T-cell (primary cell): Measurements from ENCODE around the gene MEGF10. TPM values are rescaled to one million over a fixed set of nuclear protein-coding genes. Genes with fewer than 3 reads are reported as not detected.
"Not testable (repeated sequence)": the region's sequence is repeated elsewhere in the genome, so short reads cannot be mapped to it uniquely, and the experiment has no call there.

Experiments
- ATAC-seq, 4 experiments: fragments of 200-7000 bp in 3 of 4; fragments of 150-1000 bp in 1 of 4; cut with Tn5 transposase; replicated peaks in 1 of 4; 1 replicate in 3 of 4; 2 replicates in 1 of 4; pipeline ENCODE4 v1.10.0; 2021; ENCODE audit warnings: moderate library complexity in 3 of 4, mild to moderate bottlenecking in 2 of 4, moderate number of reproducible peaks in 1 of 4
- CTCF ChIA-PET, 2 donors: fragments of 300-600 bp; sonication (Branson Sonifier 250); formaldehyde crosslinking; loops; one replicate each; lab custom pipeline; 2022; ENCODE audit warnings: antibody characterized with exemption in 2 of 2; lab: Charles Lee
- POLR2A ChIA-PET, 2 donors: fragments of 300-600 bp; sonication (Branson Sonifier 250); formaldehyde crosslinking; loops; one replicate each; lab custom pipeline; 2022; ENCODE audit warnings: antibody characterized with exemption in 2 of 2; lab: Charles Lee
- DNase-seq, 35 experiments: peaks; one replicate each; pipeline versions ENCODE4 v3.0.0 to v3.0.0-alpha.2; 2013 to 2023
- H3K27ac ChIP-seq: one replicate; pipeline ENCODE4 v1.5.1; 2013; ENCODE audit warnings: low read length
- H3K27me3 ChIP-seq, 2 experiments: replicated peaks in 1 of 2; 1 replicate in 1 of 2; 2 replicates in 1 of 2; pipeline versions ENCODE4 v1.6.1 to v1.7.0; 2013; ENCODE audit warnings: low read length in 1 of 2, mixed read lengths in 1 of 2; ENCODE audit not compliant: control insufficient read depth in 2 of 2, insufficient read depth in 2 of 2; ENCODE audit errors: extremely low read depth in 1 of 2
- H3K36me3 ChIP-seq, 2 donors: 1 replicate in 1 of 2; 2 replicates in 1 of 2; pipeline versions ENCODE4 v1.6.1 to v1.7.0; 2013; ENCODE audit warnings: low read length in 1 of 2; ENCODE audit not compliant: control insufficient read depth in 2 of 2, insufficient read depth in 1 of 2; ENCODE audit errors: extremely low read depth in 1 of 2
- H3K4me1 ChIP-seq, 2 experiments: 1 replicate in 1 of 2; 2 replicates in 1 of 2; pipeline versions ENCODE4 v1.6.1 to v1.7.0; 2013; ENCODE audit warnings: low read length in 2 of 2, mixed read lengths in 1 of 2; ENCODE audit not compliant: insufficient read depth in 2 of 2, control insufficient read depth in 1 of 2; ENCODE audit errors: extremely low read depth in 1 of 2
- H3K4me3 ChIP-seq, 2 donors: 1 replicate in 1 of 2; 2 replicates in 1 of 2; pipeline versions ENCODE4 v1.5.1 to v1.7.0; 2013; ENCODE audit warnings: mild to moderate bottlenecking in 2 of 2, low read length in 1 of 2, moderate library complexity in 1 of 2; ENCODE audit not compliant: control insufficient read depth in 1 of 2; ENCODE audit errors: extremely low read depth in 1 of 2
- H3K9me3 ChIP-seq: 2 replicates; pipeline ENCODE4 v1.7.0; 2013
- H3K27ac Mint-ChIP-seq, 2 donors: one replicate each; pipeline ENCODE4 v1.8.0; 2020 to 2021; ENCODE audit warnings: mild to moderate bottlenecking in 2 of 2, mixed read lengths in 2 of 2
- H3K27me3 Mint-ChIP-seq, 2 donors: one replicate each; pipeline ENCODE4 v1.8.0; 2021 to 2022; ENCODE audit warnings: mixed read lengths in 2 of 2
- H3K36me3 Mint-ChIP-seq: one replicate; pipeline ENCODE4 v1.8.0; 2021; ENCODE audit warnings: mixed read lengths
- H3K4me1 Mint-ChIP-seq, 3 donors: one replicate each; pipeline ENCODE4 v1.8.0; 2020 to 2022; ENCODE audit warnings: mixed read lengths in 3 of 3, mild to moderate bottlenecking in 1 of 3
- H3K4me3 Mint-ChIP-seq, 3 donors: one replicate each; pipeline ENCODE4 v1.8.0; 2020 to 2022; ENCODE audit warnings: mild to moderate bottlenecking in 3 of 3, mixed read lengths in 3 of 3, moderate library complexity in 3 of 3
- H3K9me3 Mint-ChIP-seq, 3 donors: one replicate each; pipeline ENCODE4 v1.8.0; 2020 to 2022; ENCODE audit warnings: mixed read lengths in 3 of 3
- WGBS: methylation state at CpG from one replicate; pipeline ENCODE4 v1.1.5; 2013; ENCODE audit warnings: missing lambda C conversion rate; ENCODE audit not compliant: insufficient coverage; 5-methylcytosine and 5-hydroxymethylcytosine counted together
- total RNA-seq, 35 experiments: library from RNA in 6 of 35; stranded (reverse) in 6 of 35; fragments of 120-200 nt in 1 of 35; gene quantifications; one replicate each; pipeline versions ENCODE4 v1.2.1 to v1.2.4 and lab custom pipeline; 2013 to 2026

MEGF10 gene
- total RNA-seq, 5 donors from 2014 or later (not counting 1 experiment from before 2014, with no cell fraction given) = 0.06 to 0.89 (median 0.47) TPM; not detected in 2

DNA sequence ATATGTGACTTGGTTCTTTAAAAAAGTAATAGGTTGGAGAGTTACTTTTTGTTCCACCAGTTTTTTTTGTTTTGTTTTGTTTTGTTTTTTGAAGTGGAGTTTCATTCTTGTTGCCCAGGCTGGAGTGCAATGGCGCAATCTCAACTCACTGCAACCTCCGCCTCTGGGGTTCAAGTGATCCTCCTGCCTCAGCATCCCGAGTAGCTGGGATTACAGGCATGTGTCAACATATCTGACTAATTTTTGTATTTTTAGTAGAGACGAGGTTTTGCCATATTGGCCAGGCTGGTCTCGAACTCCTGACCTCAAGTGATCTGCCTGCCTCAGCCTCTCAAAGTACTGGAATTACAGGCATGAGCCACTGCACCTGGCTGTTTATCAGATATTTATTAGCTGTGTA is 6.3 kb downstream of the MEGF10 start:
- H3K4me3 Mint-ChIP-seq, H3K4me1 Mint-ChIP-seq: not testable (repeated sequence)

DNA sequence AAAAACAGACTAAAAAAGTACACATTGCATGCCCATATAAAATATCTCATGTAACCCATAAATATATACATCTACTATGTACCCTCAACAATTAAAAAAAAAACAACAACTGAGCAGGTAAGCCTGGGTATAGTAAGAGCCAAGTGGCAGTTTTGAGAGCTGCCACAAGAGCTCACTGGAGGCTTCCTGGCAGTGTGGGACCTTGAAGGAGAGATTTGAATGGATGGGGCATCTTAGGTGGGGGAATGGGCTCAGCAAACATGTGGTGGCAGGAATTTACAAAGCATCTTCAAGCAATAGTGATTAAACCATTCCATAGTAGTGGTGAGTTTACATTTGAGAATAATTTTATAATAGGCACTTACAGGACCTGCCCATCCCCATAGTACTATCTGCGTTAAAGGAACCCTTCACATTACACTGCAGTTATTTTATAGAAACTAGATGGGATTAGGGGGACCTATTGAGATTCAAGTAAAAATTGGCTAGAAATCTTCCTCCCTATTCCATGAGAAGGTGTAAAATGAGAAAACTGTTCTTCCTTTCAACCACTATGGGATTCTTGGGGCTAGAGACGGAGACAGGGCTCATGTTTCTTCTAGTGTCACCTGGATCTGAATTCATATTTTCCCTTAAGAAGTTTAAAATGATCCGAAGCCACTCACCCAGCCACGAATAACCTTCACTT is 6.9 kb downstream of the MEGF10 start:
- H3K27ac ChIP-seq = no peak overlapping the region
- ATAC-seq (no peak), DNase-seq (no peak)
- no peak overlapping the region for H3K4me3 Mint-ChIP-seq
- no peaks in the 10 kb centered on the region for H3K9me3 Mint-ChIP-seq
- no peaks in the 10 kb centered on the region for H3K36me3 ChIP-seq
- CTCF ChIA-PET = no interaction called here
- H3K36me3 Mint-ChIP-seq = no peaks in the 10 kb centered on the region
- H3K4me1 ChIP-seq = no peaks in the 10 kb centered on the region
- peaks cover 28 to 49% of the 10 kb centered on the region in 2 donors for H3K27me3 Mint-ChIP-seq
- WGBS = no CpG with 5 or more reads among the region's 4 CpGs
- no peak overlapping the region for H3K27ac Mint-ChIP-seq
- no peak overlapping the region for H3K4me3 ChIP-seq
- H3K27me3 ChIP-seq = peaks cover 2 to 7% of the 10 kb centered on the region in 2 experiments
- POLR2A ChIA-PET = no interaction called here
- H3K4me1 Mint-ChIP-seq = no peaks in the 10 kb centered on the region
- H3K9me3 ChIP-seq = no peaks in the 10 kb centered on the region

More for the DNA sequence above, 6.3 kb downstream of the MEGF10 start:
- H3K9me3 ChIP-seq, H3K27ac Mint-ChIP-seq, H3K4me3 ChIP-seq, H3K36me3 Mint-ChIP-seq, H3K27me3 ChIP-seq, DNase-seq, H3K27ac ChIP-seq, H3K9me3 Mint-ChIP-seq, H3K4me1 ChIP-seq, ATAC-seq, H3K36me3 ChIP-seq, POLR2A ChIA-PET, CTCF ChIA-PET: not testable (repeated sequence)
- WGBS = 75% methylated on average over 2 of the region's 5 CpGs
- H3K27me3 Mint-ChIP-seq = peaks cover 33 to 50% of the 10 kb centered on the region in 2 donors

- CTCF ChIA-PET = no interaction called here
These were observed 7.4 kb downstream of the MEGF10 start for GRCh38 chr5:127298036-127298429.

GRCh38 chr5:127298656-127299055 is 8.1 kb downstream of the MEGF10 start:
- ChIA-PET CTCF (interaction anchor here in 1 of 2 donors (0.5 kb wide), 1 partner anchor 194 kb away, joined by 3 read pairs; no protein-coding TSS in a partner anchor), POLR2A (interaction anchor here in 1 of 2 donors (0.6 kb wide), 1 partner anchor 213 kb away, joined by 4 read pairs; no protein-coding TSS in a partner anchor)
- no peak overlapping the region for H3K27ac ChIP-seq
- ATAC-seq (no peak), DNase-seq (no peak)
- no peaks in the 10 kb centered on the region for H3K4me1 Mint-ChIP-seq
- H3K9me3 ChIP-seq = no peaks in the 10 kb centered on the region
- no peak overlapping the region for H3K27ac Mint-ChIP-seq
- no peaks in the 10 kb centered on the region for H3K9me3 Mint-ChIP-seq
- no peak overlapping the region for H3K4me3 ChIP-seq
- no peaks in the 10 kb centered on the region for H3K4me1 ChIP-seq
- 80% methylated on average over 1 of the region's 5 CpGs for WGBS
- no peaks in the 10 kb centered on the region for H3K36me3 Mint-ChIP-seq
- H3K4me3 Mint-ChIP-seq = no peak overlapping the region
- H3K27me3 ChIP-seq = peaks cover 0 to 2% of the 10 kb centered on the region in 2 experiments
- H3K27me3 Mint-ChIP-seq = peaks cover 27 to 44% of the 10 kb centered on the region in 2 donors
- no peaks in the 10 kb centered on the region for H3K36me3 ChIP-seq

More at GRCh38 chr5:127298036-127298429, 7.4 kb downstream of the MEGF10 start:
- peaks cover 2 to 4% of the 10 kb centered on the region in 2 experiments for H3K27me3 ChIP-seq
- no peaks in the 10 kb centered on the region for H3K36me3 ChIP-seq
- WGBS = 65% methylated on average over 2 of the region's 4 CpGs
- Mint-ChIP-seq H3K27ac (no peak overlapping the region), H3K9me3 (no peaks in the 10 kb centered on the region), H3K36me3 (no peaks in the 10 kb centered on the region), H3K27me3 (peaks cover 30 to 50% of the 10 kb centered on the region in 2 donors), H3K4me3 (no peak overlapping the region), H3K4me1 (no peaks in the 10 kb centered on the region)
- no peaks in the 10 kb centered on the region for H3K9me3 ChIP-seq
- POLR2A ChIA-PET = no interaction called here
- DNase-seq (no peak), ATAC-seq (no peak)
- H3K27ac ChIP-seq = no peak overlapping the region
- H3K4me1 ChIP-seq = no peaks in the 10 kb centered on the region
- no peak overlapping the region for H3K4me3 ChIP-seq

DNA sequence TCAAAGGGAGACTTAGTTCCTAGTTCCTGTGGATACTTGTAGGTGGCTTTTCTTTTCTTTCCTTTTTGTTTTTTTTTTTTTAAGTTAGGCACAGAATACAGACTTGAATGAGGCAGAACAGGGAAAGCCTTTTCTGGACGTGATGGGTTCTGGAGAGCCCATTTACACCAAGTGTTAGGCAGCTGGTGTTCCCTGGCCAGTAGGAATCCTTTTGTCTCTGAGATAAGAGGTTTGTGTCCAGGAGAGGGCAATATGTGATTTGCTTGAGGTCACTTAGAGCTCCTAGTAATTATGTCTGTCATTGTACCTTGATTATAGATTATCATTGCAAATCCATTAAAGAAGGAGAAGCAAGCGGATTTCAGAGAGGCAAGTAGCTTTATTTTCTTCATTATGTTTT is 9.1 kb downstream of the MEGF10 start:
- Mint-ChIP-seq H3K27me3 (peaks cover 18 to 37% of the 10 kb centered on the region in 2 donors), H3K36me3 (no peaks in the 10 kb centered on the region), H3K4me1 (no peaks in the 10 kb centered on the region), H3K4me3 (no peak overlapping the region), H3K27ac (no peak overlapping the region), H3K9me3 (no peaks in the 10 kb centered on the region)
- no peak for DNase-seq
- Histone ChIP-seq H3K27me3 (no peaks in the 10 kb centered on the region), H3K4me3 (no peak overlapping the region), H3K9me3 (no peaks in the 10 kb centered on the region), H3K4me1 (no peaks in the 10 kb centered on the region), H3K36me3 (no peaks in the 10 kb centered on the region), H3K27ac (no peak overlapping the region)
- no peak for ATAC-seq
- CTCF ChIA-PET = no interaction called here
- POLR2A ChIA-PET = interaction anchor here in 1 of 2 donors (0.6 kb wide), 1 partner anchor 1229 kb away, joined by 4 read pairs; no protein-coding TSS in a partner anchor
- no CpG with 5 or more reads among the region's 2 CpGs for WGBS

DNA sequence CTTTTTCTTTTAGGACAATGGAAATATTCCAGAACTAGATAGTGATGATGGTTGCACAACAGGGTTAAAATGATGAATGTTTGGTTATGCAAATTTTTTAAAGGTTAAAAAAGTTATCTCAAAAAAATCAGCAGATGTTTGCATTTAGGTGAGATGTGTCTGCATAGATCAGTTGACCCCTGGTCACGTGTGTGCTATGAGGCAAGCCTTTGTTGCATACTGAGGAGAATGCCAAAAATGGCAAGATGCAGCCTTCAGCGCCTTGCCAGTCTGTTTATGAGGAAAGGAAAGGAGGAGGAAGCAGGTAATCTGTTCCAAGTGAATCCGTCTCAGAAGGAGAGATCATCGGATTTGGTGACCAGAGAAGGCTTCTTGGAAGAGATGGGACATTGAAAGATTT is 11.9 kb downstream of the MEGF10 start:
- no peaks in the 10 kb centered on the region for H3K36me3 Mint-ChIP-seq
- 75% methylated on average over 4 of the region's 4 CpGs for WGBS
- H3K4me1 Mint-ChIP-seq = no peaks in the 10 kb centered on the region
- no peak overlapping the region for H3K4me3 Mint-ChIP-seq
- no peak for ATAC-seq
- no peaks in the 10 kb centered on the region for H3K4me1 ChIP-seq
- no peak overlapping the region for H3K27ac ChIP-seq
- ChIA-PET CTCF (interaction anchor here in 1 of 2 donors (0.6 kb wide), 1 partner anchor 60 kb away, joined by 5 read pairs; no protein-coding TSS in a partner anchor), POLR2A (no interaction called here)
- no peak overlapping the region for H3K4me3 ChIP-seq
- no peaks in the 10 kb centered on the region for H3K36me3 ChIP-seq
- no peak for DNase-seq
- H3K27me3 ChIP-seq = no peaks in the 10 kb centered on the region
- H3K27ac Mint-ChIP-seq = no peak overlapping the region
- H3K27me3 Mint-ChIP-seq = peaks cover 10 to 24% of the 10 kb centered on the region in 2 donors
- H3K9me3 Mint-ChIP-seq = no peaks in the 10 kb centered on the region
- H3K9me3 ChIP-seq = no peaks in the 10 kb centered on the region
